Endometrial microvascular endothelial cells (primary cell): ENCODE measurements around the gene SNCB. TPM values are rescaled to one million over a fixed set of nuclear protein-coding genes. Genes with fewer than 3 reads are reported as not detected.
"Not testable (repeated sequence)": the region's sequence is repeated elsewhere in the genome, so short reads cannot be mapped to it uniquely, and the experiment has no call there.

Experiments used
- in situ Hi-C: cut with HindIII; loops from 2 replicates; pipeline ENCODE4 v1.10.0; 2017; ENCODE audit warnings: low sequenced_read_pairs, low pct_unique_long_range_greater_than_20kb; ENCODE audit errors: inconsistent ontology term
- total RNA-seq: library from RNA; depleted of rRNA; stranded (reverse); fragments of >200 nt; gene quantifications from one replicate; pipeline ENCODE4 v1.2.3, GENCODE V29; 2015; ENCODE audit errors: inconsistent ontology term

Gene SNCB
- total RNA-seq, 1 donor from 2014 or later = not detected

DNA sequence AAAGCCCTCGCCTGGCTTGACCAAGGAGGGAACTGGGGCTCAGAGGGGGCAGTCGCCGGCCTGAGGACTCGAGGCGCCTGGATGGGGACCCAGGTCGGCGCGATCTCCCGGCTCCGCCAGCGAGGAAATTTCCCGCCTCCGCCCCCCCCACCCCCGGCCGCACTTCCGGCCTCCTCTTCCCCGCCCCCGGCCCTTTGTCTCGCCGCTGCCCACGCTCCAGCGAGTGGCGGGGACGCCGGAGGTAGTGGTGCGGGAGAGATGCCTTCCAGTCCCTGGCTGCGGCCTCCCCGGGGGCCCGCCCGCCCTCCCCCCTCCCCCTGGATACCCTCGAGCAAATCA is 19.9 kb downstream of the SNCB start:
- in situ Hi-C loops = no loop called here

DNA sequence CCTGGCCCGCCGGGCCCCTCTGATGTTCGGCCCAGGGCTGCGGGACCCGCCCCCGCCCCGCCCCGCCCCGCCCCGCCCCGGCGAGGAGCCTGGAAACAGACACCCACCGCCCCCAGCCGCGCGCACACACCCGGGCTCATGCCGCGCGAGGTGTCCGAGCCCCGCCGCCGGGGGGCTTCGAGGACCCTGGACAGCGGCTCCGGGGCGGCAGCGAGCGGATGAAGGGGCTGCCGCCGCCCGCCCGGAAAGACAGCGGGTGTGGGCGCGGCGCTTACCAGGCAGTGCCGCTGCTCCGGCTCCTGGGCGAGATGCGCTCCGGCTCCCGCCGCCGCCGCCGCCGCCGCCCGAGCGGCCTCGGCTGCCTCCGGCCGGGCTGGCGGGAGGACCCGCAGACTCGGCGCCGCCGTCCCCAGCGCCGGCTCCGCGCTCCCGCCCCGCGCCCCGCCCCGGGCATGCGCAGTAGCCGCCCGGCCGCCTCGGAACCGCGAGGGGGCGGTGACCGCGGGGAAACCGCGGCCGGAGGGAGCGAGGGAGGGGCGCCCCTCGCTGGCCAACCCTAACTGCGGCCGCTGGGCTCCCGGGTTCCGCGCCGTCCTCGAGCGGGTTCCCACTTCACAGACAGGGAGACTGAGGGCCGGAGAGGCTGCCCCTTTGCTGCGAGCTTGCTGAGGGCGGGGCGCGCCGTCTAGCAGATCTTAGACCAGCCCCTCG is 20.5 kb downstream of the SNCB start, which contains the start of gene GPRIN1:
GPRIN1 (minus strand) TSS at position 433 of the 711 bp plus-strand sequence. CDS start 10,322 bp downstream, outside the sequence.
- in situ Hi-C loops = no loop called here

DNA sequence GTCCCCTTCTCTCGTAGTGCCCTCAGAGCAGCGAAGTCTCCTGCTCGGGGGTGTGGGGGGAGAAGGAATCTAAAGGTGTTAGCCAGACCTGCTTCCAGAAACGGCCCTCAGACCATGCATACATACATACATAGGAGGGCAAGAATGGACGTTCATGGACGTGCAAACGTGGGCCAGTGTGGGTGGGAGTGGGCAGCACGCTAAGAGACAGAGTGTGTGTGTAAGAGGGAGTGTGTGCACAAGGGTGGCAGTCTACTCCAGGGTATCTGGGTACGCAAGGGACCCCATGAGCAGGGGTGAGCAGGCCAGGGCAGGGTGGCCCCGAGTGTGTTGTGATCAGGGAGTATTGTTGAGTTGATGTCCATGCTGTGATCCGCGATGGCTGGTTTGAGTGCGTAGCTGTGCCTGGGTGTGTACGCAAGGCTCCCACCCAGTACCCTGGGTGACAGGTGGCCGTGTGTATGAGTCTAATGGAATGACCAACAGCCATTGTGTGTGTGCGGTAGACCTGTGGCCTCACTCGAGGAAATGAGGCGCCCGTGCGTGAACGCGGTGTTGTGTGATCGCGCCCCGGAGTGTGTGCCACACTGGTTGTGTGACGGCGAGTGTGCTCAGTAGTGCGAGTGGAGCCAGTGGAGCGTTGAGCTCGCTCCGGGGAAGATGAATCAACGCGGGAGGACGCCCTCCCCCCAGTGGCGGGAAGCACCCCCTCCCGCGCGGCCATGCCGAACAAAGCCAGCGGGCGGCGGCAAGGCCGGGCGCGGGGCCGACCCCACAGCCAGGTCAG is 21.2 kb downstream of the SNCB start:
- in situ Hi-C loops = no loop called here

DNA sequence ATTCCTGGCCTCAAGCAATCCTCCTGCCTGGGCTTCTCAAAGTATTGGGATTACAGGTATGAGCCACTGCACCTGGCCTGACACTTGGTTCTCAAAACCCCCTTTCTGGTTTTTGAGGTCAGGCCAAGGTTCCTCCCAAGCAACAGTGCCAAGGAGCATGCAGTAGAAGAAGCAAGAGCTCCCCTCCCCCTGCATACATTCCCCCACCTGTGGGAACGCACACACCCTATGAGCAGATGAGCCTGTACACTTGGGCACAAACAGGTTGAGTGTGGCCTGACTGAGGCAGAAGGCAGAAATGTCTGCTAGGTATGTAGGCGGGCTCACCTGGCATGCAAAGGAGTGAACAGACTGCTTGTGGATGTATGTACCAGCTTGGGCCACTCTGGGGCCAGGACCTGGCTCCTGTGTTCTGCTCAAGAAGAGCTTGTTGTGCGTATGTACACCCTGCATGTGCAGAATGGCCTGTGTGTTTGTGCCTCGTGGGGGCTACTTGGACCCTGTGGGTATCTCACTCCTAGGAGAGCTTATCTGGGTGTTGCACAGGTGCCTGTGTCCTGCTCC is 22.1 kb downstream of the SNCB start:
- in situ Hi-C loops = no loop called here

DNA sequence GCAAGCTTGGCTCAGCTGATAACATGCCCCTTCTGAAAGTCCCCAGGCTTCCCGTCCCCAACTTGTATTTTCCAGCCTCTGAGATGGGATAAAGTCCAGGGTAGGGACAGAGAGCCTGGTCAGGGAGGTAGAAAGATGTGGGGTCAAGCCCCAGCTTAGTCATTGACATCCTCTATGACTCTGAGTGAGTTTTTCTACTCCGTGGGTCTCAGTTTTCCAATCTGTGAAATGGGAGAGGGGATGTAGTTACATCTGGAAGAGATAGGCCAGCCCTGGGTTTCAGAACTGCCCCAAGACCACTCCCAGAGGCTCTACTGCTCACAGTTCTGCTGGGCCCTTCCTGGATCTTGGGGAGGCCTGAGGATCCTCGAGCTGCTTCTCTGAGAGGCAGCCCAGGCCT is 23.5 kb downstream of the SNCB start:
- in situ Hi-C loops = no loop called here

DNA sequence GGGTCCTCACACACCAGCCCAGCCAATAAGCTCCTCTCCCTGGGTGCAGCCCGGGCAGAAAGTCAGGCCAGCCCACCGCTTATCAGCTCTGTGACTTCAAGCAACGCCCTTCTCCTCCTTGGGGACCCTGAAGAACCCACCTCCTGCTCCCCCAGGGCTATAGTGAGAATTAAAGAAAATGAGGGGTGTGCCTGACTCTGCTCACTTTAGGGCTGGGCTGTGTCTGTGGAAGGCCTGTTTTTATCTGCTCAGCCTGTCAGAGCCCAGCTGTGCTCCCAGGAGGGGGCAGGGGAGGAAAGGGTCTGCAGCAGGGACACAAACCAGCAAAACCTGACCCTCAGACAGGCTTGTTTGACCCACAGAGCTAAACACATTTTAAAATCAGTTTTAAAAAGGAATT is 24.3 kb downstream of the SNCB start:
- in situ Hi-C loops = no loop called here

DNA sequence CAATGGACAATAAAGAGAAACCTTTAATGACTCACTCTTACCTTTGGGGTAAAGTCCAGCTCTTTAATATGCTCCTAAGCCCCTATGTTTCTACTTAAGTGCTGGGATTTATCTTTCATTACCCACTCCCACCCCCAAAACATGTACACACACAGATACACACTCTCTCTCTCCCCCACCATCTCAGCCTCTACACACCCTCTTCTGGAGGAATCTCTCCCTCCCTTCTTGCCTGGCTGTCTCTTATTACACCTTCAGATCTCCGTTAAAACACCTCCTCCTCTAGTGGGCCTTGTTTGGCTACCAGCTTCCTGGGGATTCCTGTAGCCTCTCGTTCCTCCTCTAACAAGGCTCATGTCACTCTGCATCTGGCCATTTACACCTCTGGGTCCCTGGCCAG is 27.2 kb downstream of the SNCB start:
- in situ Hi-C loops = no loop called here

DNA sequence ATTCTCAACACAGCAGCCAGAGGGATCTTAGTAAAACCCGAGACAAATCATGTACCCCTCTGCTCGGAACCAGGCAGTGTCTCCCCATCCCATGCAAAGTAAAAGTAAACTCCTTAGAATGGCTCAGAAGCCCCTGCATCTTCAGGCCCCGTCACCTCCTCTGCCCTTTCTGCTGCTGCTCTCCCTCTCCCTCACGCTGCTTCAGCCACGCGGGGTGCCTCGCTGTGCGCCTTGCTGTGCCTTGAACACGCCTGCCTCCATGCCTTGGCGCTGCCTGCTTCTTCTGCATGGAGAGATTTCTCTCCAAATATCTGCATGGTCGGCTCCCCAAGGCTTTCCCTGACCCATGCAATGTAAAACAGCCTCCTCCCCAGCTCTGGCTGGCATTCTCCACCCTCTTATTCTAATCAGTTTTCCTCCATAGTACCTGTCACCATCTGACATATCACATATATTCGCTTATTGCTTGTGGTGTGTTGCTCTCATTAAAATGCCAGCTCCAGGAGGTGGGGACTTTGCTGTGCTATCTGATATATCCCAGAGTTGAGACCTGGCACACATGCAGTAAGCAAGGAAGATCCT is 28.3 kb downstream of the SNCB start:
- in situ Hi-C loops = no loop called here

DNA sequence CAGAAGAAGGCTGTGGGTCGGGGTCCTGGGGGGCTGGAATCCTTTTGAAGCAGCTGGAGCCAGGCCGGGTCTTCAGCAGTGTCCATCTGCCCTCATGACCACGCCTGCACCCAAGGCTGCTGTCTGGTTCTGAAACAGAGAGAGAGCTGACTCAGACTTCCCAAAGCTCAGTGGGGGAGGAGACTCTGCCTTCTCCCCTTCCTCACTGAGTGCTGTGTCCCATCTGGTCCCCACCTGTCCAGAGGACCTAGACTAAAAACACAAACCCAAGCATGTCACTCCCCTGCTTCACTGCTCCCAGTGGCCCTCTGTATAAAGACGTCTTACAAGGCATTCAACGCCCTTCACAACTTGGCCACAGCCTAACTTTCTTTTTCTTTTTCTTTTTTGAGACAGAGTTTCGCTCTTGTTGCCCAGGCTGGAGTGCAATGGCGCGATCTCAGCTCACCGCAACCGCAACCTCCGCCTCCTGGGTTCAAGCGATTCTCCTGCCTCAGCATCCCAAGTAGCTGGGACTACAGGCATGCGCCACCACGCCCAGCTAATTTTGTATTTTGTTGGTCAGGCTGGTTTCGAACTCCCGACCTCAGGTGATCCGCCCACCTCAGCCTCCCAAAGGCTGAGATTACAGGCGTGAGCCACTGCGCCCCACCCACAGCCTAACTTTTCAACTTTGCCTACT is 30.4 kb downstream of the SNCB start:
- in situ Hi-C loops = not testable (repeated sequence)

DNA sequence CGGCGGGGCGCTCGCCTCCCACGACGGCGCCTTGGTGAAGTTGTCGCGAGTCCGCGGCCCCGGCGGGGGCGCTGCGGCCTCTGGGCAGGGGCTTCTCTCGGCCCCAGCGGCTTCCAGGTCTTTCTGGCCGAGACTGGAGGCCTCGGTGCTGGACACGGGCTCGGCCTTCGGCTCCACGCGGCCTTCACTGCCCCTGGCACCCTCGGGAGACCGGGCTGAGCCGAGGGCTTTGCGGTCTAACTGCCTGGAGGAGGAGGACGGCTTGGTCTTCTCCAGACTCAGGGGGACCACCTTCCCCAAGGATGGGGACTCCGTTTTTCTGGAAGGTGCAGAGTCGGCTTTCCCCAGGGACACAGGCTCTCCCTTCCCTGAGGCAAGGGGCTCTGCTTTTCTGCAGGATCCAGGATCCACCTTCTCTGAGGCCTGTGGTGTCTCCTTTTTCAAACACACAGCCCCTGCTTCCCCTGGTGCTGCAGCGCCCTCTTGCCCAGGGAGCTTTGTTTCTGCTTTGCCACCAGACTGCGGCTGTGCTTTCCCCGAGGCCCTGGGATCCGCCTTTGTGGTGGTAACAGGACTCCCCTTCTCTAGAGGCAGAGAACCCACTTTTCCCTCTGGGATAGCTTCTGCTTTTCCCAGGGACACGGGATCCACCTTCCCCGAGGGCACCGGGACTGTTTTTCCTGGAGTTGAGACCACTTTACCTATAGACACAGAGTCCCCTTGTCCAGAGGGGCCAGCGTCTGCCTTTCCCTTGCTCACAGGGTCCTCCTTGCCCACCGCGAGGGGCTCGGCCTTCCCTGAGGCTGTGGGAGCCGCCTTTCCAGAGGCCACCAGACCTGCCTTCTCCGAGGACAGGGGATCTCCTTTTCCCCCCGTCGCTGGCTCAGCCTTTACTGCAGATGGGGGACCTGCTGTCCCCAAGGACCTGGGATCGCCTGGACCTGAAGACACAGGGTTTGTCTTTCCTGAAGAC is 32.6 kb downstream of the SNCB start:
- in situ Hi-C loops = no loop called here

DNA sequence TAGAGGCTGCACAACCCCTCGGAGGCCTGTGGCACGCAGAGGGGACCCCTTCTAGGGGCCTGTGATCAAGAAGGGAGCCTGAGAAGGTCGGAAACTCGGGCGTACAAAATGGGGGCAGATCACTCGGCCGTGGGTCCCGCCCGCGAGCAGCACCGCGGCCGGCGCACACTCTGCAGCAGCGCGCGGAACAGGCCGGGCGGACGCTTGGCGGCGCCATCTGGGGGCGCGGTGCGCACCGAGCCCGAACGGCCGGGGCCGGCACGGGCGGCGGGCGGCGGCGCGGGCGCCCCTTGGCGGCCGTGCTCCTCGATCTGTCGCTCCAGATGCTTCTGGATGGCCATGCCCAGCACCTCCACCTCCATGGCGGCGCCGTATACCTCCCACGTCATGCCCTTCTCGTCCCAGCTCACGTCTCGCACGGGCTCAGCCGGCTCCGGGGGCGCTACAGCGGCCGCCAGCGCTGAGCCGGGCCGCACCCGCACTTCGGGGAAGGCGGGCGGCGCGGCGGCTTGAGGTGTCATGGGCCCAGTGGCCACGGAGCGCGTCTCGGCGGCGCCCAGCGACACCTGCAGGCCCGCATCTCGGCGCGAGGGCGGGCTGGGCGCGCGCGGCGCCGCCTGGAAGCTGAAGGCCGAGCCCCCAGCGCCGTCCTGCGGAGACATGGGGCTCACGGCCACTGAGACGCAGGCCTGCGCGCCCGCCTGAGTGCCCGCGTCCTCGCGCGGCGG is 33.5 kb downstream of the SNCB start:
- in situ Hi-C loops = no loop called here

DNA sequence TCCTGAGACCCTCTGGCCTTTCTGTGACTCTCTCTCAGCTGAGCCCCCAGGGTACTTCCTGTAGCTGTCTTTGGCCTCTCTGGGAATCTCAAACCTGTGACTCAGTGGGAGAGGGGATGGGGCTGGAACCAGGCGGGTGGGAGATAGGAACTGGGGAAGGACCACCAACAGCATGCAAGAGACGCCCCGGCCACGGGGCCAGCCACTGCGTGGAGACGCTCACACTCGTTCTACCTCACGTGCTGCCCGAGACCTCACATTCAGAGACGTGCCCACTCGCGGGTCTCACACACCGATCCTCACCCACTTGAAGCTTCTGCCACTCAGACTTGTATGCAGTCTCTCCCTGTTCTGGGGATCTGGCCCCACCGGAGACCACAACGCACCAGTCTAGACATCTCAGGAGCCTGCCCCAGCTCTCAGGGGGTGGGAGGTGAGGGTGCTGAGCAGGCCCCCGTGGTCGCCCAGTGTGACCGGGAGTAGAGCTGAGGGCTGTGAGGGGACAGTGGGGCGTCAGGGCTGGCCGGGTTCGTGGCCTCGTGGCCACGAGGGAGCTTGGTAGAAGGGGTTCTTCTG is 34.2 kb downstream of the SNCB start:
- in situ Hi-C loops = no loop called here

DNA sequence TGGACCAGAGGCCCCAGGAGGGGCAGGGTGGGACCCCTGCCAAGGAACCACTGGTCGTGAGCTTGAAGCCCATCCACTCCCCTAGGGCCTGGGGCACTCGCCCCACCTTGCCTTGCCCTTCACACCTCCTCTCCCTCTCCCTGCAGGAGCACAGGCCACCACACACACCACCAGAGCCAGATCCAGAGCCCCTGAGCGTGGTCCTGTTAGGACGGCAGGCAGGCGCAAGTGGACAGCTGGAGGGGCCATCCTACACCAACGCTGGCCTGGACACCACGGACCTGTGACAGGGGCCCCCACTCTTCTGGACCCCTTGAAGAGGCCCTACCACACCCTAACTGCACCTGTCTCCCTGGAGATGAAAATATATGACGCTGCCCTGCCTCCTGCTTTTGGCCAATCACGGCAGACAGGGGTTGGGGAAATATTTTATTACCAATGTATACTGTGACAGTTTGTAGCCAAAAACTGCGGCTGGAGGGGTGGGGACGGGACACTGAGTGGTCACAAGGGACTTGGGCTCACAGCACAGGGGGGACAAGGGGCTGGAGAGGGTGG is 34.9 kb downstream of the SNCB start:
- in situ Hi-C loops = no loop called here

DNA sequence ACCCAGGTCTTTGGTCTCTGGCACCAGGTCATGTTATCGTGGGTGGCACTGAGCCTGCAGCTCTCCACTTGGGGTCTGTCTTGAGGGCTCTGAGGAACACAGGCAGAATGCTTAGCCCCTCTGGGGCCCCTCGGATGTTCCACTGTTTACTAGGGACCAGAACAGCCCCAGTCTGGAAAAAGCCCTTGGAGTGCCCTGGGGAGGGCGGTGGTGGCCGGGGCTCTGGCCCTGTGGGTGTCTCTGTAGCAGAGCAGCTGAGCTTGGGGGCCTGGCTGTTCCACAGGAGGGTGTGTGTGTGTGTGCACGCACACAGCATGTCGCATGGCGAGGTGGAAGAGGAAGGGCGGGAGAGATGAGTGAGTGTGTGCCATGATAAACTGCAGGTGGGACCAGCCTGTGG is 35.8 kb downstream of the SNCB start:
- in situ Hi-C loops = no loop called here

DNA sequence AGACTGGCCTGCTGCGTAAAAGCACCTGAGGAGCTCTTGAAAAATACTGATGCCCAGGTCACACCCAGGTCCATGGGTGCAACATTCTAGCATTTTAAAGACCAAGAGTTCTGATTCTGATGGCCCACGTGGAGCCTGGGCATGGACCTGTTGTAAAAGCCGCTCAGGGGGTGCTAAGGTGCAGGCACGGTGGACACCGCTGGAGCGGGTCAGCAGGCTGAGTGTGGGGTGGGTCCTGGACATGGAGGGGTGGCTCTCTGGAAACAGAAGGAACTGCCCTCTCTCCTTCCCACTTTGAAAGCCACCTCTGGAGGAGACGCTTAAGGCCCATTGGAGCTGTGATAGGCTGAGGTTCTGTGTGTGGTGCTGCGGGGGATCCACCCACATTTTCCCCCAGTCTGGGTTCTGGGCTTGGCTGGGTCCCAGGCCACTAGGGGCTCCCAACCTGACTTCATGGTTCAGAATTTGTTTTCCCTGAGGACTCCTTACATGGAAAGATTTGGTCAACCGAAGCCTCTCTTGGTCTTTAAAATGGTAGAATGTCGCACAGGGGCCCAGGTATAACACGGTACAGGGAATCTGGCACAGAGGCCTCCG is 37.0 kb downstream of the SNCB start:
- in situ Hi-C loops = no loop called here

DNA sequence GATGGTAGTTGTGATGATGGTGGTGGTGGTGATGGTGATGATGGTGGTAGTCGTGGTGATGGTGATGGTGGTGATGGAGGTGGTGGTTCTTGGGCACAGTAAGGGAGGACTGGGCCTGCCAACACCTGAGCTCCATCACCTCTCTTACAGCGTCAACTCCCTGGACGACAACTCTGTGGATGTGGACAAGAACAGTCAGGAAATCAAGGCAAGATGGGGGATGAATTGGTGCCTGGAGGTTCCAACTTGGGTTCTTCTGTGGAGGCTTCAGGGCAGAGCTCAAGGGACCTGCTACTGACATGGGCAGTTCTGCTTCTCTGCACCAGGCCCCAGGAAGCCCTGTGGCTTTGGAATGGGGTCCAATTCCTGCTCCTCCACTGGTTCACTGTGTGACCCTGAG is 37.8 kb downstream of the SNCB start:
- in situ Hi-C loops = no loop called here

DNA sequence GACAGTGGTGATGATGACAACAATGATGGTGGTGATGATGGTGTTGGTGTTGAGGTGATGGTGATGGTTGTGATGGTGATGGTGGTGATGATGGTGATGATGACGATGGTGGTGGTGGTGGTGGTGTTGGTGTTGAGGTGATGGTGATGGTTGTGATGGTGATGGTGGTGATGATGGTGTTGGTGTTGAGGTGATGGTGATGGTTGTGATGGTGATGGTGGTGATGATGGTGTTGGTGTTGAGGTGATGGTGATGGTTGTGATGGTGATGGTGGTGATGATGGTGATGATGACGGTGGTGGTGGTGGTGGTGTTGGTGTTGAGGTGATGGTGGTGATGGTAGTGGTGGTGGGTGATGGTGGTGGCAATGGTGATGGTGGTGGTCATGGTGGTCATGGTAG is 38.7 kb downstream of the SNCB start:
- in situ Hi-C loops = not testable (repeated sequence)
